Stimulated activated CD8-positive, alpha-beta memory T cell treated with anti-CD3 and anti-CD28 coated beads, Interleukin-4, amount 100 ng/mL, for 1 hour (primary cell): ENCODE measurements around the gene FOSB.

Source experiments
- DNase-seq, 2 donors: peaks; one replicate each; pipeline ENCODE4 v3.0.0-alpha.2; 2020; ENCODE audit warnings: low read depth in 2 of 2, low spot score in 1 of 2

FOSB gene

DNA sequence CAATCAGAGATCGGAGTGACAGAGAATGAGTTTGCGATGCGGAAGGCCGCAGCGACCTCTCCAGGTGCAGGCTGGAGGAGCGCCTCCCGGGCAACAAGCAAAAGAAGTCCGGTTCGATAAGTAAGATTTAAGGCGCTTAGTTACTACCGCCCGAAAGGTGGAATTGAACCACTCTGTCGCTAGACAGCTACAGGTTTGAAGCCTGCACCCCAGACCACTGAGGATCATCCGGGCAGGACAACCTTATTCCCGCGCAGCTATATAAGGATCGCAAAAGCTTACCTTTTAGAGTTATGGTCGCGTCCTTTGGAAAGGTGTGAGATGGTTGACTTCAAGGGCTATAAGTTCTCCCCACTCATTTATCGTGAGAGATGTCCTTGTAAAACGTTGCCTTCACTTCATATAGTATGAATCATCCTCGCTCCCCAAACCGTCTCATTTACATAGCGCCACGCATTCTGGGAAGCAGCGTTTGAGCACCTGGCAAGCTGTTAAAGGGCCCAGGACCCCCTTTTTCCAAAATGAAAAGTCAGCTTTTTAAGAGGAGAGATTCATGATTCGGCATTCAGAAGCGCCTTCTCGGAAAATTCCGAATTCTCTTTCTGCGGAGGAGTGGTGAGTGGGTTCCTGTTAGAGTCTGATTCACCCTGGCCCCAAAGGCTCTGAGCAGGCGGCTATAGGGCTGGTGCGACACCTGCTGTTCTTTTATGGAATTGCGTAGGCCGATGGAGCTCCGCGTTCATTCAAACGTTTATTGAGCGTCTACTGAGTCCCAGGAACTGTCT is 10.8 kb downstream of the FOSB start:
- peak; percentile 69 to 82 for DNase-seq

DNA sequence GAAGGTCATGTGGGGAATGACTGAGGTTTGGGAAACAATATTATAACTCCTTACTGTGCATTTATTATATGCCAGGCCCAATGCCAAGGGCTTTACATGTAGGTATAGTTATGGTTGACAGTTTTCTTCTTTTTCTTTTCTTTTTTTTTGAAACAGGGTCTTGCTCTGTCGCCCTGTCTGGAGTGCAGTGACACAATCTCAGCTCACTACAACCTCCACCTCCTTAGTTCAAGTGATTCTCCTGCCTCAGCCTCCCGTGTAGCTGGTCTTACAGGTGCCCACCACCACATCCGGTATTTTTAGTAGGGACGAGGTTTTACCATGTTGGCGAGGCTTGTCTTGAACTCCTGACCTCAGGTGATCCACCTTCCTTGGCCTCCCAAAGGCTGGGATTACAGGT is 15.2 kb downstream of the FOSB start:
- DNase-seq, result no peak

GRCh38 chr19:45484273-45484945 is 16.6 kb downstream of the FOSB start:
- DNase-seq, result no peak

DNA sequence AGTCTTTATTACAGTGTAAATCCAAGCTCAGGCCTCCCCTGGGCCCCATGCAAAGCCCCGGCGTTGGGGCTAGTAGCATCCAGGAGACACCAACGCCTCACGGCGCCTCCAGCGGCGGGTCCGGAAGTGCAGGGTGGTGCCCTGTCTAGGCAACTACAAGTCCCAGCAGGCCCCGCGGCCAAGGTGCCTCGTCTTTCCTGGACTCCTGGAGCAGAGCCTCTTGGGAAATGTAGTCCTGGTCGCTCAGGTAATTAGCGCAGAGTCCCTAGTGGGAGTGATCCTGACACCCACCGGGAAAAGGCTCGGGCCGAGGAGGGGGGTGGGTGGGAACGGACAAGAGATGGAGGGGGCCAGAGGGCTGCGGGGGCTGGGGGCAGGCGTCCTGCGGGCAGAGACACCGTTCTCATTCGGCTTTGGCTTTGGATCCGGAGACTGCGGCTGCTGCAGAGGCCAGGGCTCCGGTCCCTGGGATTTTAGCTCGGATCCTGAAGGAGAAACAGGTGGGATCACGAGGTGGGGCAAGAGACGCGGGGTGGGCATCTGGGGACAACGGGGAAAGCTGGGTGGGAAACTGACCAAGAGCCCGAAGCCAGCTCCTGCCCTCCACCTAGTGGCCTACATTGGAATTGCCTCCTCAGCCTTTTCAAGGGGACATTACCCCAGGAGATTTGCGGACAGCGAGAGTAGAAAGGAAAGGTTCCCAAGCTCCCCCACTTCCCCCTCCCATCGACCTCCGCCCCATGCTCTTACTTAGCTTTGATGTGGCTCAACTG is 17.7 kb downstream of the FOSB start:
- DNase-seq, result peak; percentile 93 to 96

DNA sequence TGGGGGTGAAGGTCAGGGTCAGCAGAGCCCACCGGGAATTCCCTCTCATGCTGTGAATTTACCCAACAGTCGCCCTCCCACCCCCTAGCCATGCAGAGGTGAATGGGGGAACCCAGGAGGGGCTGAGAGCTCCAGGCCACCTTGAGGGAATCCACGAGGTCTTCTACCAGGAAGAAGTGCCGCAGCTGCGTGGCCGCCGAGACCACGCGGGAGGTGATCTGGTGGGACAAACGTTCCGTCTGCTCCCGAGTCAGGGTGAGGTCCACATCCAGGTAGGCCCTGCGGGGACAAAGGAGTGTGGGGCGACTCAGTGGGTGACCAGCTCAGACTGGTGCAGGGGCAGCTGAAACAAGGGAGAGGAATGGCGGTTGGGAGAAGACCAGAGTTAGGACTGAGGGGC is 20.9 kb downstream of the FOSB start:
- DNase-seq, result no peak

- DNase-seq, result no peak
Measured at GRCh38 chr19:45489216-45489855, 21.5 kb downstream of the FOSB start.

DNA sequence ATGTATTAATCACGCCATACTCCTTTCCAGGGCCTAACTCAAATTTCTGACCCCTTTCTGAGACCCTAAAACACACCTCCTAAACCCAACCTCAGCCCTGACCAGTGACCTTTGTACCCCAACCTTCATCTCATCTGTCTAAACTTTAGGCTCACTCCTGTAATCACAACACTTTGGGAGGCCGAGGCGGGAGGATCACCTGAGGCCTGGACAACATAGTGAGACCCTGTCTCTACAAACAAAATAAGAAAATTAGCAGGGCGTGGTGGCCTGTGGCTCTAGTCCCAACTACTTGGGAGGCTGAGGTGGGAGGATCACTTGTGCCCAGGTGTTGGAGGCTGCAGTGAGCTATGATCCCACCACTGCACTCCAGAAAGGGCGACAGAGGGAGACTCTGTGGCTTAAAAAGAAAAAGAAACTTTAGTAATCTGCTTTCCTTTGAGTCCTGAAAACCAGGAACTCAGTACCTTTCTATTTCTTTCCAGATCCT is 24.4 kb downstream of the FOSB start:
- DNase-seq, result no peak

GRCh38 chr19:45492627-45493470 is 25.1 kb downstream of the FOSB start:
- no peak for DNase-seq

DNA sequence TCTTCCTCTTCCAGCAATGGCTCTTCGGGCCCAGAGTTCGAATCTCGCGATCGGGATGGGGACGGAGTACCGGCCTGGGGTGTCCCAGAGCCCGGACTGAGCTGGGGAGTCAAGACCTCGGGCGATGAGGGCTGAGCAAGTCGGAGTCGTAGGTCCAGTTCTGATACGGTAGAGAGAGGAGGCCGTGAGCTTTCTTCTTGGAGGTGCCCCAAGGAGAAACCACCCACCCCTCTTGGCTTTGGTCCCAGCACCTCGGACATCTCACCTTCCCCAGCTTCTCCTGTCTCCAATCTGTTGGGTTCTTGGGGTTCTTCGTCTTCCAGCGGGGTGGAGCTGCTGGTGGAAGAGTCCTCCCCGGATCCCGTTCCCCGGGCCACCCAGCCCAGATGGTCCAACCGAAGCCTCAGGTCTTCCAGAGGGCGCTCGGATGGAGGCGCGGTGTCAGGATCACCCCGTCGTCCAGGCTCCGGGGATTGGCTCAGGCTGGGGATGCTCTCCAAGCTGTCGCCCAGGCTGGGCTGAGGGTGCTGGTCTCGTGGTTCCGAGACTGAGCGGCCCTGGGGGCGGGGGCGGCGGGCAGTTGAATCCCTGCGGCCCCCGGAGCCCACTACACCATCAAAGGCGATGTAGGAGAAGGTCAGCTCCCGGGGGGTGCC is 26.6 kb downstream of the FOSB start:
- DNase-seq, result no peak

DNA sequence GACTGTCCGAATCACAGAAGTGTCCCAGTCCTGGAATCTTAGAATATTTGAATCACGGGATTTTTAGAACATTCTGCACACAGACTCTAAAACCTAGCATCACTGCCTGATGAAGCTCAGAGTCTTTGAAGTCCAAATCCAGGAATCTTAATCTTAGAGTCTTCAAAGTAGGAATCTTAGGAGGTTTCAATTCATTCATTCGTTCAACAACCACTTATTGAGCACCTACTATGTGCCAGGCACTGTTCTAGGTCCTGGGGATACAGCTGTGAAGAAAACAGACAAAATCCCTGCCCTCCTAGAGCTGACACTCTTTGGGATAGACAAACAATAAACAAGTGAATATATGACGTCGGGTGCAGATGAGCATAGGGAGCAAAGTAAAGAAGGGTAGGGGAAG is 27.4 kb downstream of the FOSB start:
- DNase-seq, result no peak

DNA sequence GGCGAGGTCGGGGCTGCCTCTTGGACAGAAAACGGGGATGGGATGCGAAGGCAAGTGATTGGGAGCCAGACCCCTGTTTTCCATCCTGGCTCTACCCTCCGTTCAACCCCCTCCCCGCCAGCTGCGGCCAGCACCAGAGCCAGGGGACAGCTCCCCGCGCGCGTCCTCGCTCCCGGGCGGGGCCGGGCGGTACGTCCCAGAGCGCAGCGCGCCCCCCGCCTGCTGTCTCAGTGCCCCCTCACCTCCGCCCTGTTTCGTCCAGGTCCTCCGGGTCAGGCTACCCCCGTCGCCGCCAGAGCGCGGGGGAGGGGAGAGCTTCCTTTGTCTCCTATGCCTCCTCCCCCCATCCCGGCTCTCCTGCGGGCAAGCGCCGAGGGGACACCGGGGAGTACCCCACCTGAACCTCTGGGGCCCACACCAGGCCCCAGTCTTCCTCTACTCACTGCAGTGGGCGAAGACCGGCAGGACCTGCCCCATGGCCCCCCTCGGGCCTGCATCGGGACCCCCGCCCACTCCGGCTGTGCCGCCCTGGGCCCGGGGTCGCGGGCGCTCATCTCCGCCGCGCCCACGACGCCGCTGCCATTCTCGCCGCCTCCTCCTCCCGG is 28.7 kb downstream of the FOSB start:
- DNase-seq, result no peak

- no peak for DNase-seq
Measured at GRCh38 chr19:45497791-45498190, 30.0 kb downstream of the FOSB start.

DNA sequence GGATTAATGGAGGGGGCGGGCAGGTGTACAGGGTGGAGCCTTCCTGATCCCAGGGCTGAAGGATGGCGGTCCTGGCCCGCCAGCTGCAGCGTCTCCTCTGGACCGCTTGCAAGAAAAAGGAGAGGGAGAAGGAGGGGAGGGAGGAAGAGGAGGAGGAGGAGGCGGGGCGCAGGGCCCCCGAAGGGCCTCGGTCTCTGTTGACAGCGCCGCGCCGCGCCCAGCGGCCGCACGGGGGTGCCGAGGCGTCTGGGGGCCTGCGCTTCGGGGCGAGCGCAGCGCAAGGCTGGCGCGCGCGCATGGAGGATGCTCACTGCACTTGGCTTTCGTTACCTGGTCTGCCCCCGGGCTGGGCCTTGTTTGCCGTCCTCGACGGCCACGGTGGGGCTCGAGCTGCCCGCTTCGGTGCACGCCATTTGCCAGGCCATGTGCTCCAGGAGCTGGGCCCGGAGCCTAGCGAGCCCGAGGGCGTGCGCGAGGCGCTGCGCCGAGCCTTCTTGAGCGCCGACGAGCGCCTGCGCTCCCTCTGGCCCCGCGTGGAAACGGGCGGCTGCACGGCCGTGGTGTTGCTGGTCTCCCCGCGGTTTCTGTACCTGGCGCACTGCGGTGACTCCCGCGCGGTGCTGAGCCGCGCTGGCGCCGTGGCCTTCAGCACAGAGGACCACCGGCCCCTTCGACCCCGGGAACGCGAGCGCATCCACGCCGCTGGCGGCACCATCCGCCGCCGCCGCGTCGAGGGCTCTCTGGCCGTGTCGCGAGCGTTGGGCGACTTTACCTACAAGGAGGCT is 30.8 kb downstream of the FOSB start, which contains the start of gene PPM1N:
PPM1N (plus strand) TSS at position 33 of the 785 bp plus-strand sequence; CDS start at position 63, 30 bp downstream.
- no peak for DNase-seq

DNA sequence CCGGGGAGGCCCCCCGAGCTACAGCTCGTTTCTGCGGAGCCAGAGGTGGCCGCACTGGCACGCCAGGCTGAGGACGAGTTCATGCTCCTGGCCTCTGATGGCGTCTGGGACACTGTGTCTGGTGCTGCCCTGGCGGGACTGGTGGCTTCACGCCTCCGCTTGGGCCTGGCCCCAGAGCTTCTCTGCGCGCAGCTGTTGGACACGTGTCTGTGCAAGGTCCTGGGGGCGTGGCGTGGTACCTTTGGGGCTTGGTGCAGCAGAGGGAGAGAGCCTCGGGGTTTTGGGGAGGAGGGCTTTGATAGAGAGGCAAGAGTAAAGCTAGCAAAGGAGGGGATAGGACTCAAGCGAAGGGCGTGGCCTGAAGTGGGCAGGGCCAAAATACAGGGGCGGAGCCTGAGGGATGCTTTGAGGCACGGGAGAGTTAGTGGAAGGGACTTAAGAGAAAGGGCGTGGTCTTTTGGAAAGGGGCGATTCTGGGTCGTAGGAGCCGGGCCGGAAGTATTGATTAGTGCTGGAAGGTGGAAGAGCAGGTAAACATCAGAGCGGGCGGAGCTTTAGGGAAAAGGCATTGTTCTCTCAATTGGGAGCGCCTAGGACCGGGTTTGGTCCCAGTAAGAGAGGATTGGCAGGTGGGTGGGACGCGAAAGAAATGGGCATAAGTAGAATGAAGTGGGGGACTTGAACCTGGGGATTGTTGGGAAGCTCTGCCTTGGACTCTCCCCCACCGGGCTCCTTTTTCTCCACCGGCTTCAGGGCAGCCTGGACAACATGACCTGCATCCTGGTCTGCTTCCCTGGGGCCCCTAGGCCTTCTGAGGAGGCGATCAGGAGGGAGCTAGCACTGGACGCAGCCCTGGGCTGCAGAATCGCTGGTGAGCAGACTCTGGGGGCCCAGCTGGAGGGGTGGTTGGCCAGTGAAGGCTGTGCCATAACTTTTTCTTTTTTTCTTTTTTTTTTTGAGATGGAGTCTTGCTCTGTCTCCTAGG is 31.7 kb downstream of the FOSB start:
- no peak for DNase-seq

GRCh38 chr19:45500918-45501729 is 33.3 kb downstream of the FOSB start:
- DNase-seq, result no peak

DNA sequence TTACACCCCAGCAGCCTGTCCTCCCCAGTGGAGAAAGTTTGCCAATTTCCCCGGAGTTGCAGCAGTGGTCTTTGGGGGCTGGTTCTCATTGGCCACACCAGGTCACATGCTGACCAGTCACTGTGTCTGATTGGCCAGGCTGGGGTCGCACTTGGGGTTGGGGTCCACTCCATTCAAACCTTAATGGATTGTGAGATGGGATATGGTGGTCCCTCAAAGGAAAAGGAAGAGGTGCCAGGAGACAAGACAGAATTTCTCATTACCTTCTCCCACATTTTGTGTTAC is 33.9 kb downstream of the FOSB start:
- no peak for DNase-seq

- DNase-seq, result no peak
Measured at GRCh38 chr19:45502111-45502510, 34.3 kb downstream of the FOSB start.
